Testis (tissue), 2 donors: ENCODE measurements around the gene CADM1.

Experiments
- CTCF ChIP-seq, 3 experiments: fragments of 450-650 bp in 2 of 3; fragments of 200-600 bp in 1 of 3; sonication (generic) in 1 of 3; IDR thresholded peaks; one replicate each; pipeline ENCODE4 v1.5.1; 2016 to 2019; ENCODE audit warnings: antibody characterized with exemption in 3 of 3, mild to moderate bottlenecking in 2 of 3, moderate library complexity in 1 of 3
- POLR2A ChIP-seq: fragments of 450-650 bp; IDR thresholded peaks from one replicate; pipeline ENCODE4 v1.6.1; 2017; ENCODE audit warnings: antibody characterized with exemption, mild to moderate bottlenecking, moderate library complexity

DNA sequence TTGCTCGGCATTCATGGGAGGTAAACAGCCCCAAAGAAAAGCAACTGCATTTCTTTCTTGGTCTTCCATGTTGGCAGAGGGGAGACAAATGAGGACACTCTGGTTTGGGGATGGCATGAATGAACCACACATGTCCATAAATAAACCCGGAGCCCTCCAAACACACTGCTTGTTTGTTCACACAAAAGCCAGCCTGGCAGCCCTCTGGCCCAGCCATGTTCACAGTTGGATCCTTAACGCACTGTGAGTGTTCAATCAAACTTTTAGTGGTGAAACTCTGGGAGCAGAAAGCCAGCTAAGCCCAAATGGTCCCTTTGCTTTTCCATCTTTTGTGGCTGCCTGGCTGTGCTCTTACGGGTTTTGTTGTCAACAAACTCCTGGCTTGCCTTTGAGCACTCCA lies 336.8 kb downstream of the CADM1 start:
- TF ChIP-seq CTCF (IDR thresholded peaks at IDR 0.05) (no peak), POLR2A (no peak)
